ENCODE measurements around the gene LNPEP. TPM values are rescaled to one million over a fixed set of nuclear protein-coding genes. Genes with fewer than 3 reads are reported as not detected.

Gene LNPEP
- total RNA-seq, 1 donor from 2014 or later = 24.2 TPM

DNA sequence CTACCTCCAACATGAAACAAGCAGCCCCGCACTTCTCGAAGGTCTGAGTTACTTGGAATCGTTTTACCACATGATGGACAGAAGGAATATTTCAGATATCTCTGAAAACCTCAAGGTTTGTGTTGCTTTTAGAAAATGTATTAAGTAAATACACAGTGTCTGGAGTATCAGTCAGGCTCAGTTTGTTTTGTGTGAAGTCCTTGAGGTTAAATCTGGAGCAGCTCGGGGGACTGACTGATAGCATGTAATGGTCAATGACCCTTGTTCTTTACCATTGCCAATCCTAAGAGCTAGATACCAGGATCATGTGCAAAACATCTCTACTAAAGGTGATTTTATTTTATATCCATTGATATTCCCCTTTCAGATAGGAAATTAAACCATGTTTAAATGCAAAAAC is 26.9 kb upstream of the LNPEP start:
- H3K4me3 Mint-ChIP-seq (ENCODE audit: low read depth) = no peak overlapping the region
- no peaks in the 10 kb centered on the region for H3K36me3 Mint-ChIP-seq (ENCODE audit: insufficient read depth)
- no peak overlapping the region for H3K27ac Mint-ChIP-seq

GRCh38 chr5:96909435-96909834 is 26.4 kb upstream of the LNPEP start:
- Mint-ChIP-seq H3K27ac (no peak overlapping the region), H3K9me3 (ENCODE audit: low read depth) (no peaks in the 10 kb centered on the region), H3K27me3 (no peaks in the 10 kb centered on the region), H3K4me1 (ENCODE audit: low read depth) (peaks cover 4% of the 10 kb centered on the region), H3K4me3 (ENCODE audit: low read depth) (no peak overlapping the region), H3K36me3 (ENCODE audit: insufficient read depth) (no peaks in the 10 kb centered on the region)
- TF ChIP-seq, protein P1, sequence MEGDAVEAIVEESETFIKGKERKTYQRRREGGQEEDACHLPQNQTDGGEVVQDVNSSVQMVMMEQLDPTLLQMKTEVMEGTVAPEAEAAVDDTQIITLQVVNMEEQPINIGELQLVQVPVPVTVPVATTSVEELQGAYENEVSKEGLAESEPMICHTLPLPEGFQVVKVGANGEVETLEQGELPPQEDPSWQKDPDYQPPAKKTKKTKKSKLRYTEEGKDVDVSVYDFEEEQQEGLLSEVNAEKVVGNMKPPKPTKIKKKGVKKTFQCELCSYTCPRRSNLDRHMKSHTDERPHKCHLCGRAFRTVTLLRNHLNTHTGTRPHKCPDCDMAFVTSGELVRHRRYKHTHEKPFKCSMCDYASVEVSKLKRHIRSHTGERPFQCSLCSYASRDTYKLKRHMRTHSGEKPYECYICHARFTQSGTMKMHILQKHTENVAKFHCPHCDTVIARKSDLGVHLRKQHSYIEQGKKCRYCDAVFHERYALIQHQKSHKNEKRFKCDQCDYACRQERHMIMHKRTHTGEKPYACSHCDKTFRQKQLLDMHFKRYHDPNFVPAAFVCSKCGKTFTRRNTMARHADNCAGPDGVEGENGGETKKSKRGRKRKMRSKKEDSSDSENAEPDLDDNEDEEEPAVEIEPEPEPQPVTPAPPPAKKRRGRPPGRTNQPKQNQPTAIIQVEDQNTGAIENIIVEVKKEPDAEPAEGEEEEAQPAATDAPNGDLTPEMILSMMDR (IDR thresholded peaks at IDR 0.05; ENCODE audit: unreplicated experiment) = no peak
- no peak for DNase-seq (ENCODE audit: low spot score, unreplicated experiment)

More for the DNA sequence above, 26.9 kb upstream of the LNPEP start:
- peaks cover 4% of the 10 kb centered on the region for H3K4me1 Mint-ChIP-seq (ENCODE audit: low read depth)
- H3K27me3 Mint-ChIP-seq = no peaks in the 10 kb centered on the region
- H3K9me3 Mint-ChIP-seq (ENCODE audit: low read depth) = no peaks in the 10 kb centered on the region
- TF ChIP-seq, protein P1 (IDR thresholded peaks at IDR 0.05; ENCODE audit: unreplicated experiment) = no peak
- no peak for DNase-seq (ENCODE audit: low spot score, unreplicated experiment)

- Mint-ChIP-seq H3K4me1 (ENCODE audit: low read depth) (peaks cover 4% of the 10 kb centered on the region), H3K36me3 (ENCODE audit: insufficient read depth) (no peaks in the 10 kb centered on the region)
These were observed 24.7 kb upstream of the LNPEP start for GRCh38 chr5:96911139-96911538.

DNA sequence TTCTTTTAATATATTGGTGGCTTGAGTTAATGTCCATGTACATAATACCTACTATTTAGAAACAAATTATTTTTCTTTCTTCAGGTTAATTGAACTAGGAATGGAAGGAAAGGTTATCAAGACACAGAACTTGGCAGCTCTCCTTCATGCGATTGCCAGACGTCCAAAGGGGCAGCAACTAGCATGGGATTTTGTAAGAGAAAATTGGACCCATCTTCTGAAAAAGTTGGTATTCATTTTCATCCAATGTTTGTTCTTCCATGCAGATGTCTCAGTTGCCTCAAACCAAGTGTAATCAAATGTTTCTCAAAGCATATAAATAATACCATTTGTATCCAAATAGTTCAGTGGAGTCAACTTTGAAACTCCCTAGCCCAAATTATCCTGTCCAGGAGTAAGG is 22.6 kb upstream of the LNPEP start:
- Mint-ChIP-seq H3K36me3 (ENCODE audit: insufficient read depth) (no peaks in the 10 kb centered on the region), H3K4me1 (ENCODE audit: low read depth) (peaks cover 4% of the 10 kb centered on the region), H3K4me3 (ENCODE audit: low read depth) (no peak overlapping the region), H3K9me3 (ENCODE audit: low read depth) (no peaks in the 10 kb centered on the region), H3K27me3 (no peaks in the 10 kb centered on the region), H3K27ac (no peak overlapping the region)
- no peak for DNase-seq (ENCODE audit: low spot score, unreplicated experiment)
- TF ChIP-seq, protein P1 (IDR thresholded peaks at IDR 0.05; ENCODE audit: unreplicated experiment) = no peak

More at GRCh38 chr5:96911139-96911538, 24.7 kb upstream of the LNPEP start:
- no peaks in the 10 kb centered on the region for H3K27me3 Mint-ChIP-seq
- DNase-seq (ENCODE audit: low spot score, unreplicated experiment) = no peak
- H3K4me3 Mint-ChIP-seq (ENCODE audit: low read depth) = no peak overlapping the region
- TF ChIP-seq, protein P1 (IDR thresholded peaks at IDR 0.05; ENCODE audit: unreplicated experiment) = no peak
- H3K9me3 Mint-ChIP-seq (ENCODE audit: low read depth) = no peaks in the 10 kb centered on the region
- H3K27ac Mint-ChIP-seq = no peak overlapping the region

DNA sequence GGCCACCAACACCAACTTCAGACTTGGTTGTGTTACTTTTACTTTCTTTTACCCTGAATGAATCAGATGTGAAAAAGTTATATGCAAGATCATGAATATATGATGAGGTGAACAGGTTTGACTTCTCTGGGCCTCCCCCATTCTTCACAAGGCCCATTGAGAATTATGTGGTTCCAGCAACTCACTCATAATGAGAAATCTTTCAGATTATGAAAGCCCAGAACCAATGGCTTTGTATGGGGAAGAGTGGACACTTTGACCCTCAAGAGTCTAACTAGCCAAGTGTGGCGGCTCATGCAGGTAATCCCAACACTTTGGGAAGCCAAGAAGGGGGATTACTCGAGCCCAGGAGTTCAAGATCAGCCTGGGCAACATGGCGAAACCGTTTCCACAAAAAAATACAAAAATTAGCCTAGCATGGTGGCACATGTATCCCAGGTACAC is 16.1 kb upstream of the LNPEP start:
- no peaks in the 10 kb centered on the region for H3K9me3 Mint-ChIP-seq (ENCODE audit: low read depth)
- no peak for DNase-seq (ENCODE audit: low spot score, unreplicated experiment)
- no peaks in the 10 kb centered on the region for H3K36me3 Mint-ChIP-seq (ENCODE audit: insufficient read depth)
- no peaks in the 10 kb centered on the region for H3K4me1 Mint-ChIP-seq (ENCODE audit: low read depth)
- H3K4me3 Mint-ChIP-seq (ENCODE audit: low read depth) = no peak overlapping the region
- no peak overlapping the region for H3K27ac Mint-ChIP-seq
- no peaks in the 10 kb centered on the region for H3K27me3 Mint-ChIP-seq
- TF ChIP-seq, protein P1 (IDR thresholded peaks at IDR 0.05; ENCODE audit: unreplicated experiment) = no peak
